MM.1S (cell line): Measurements from ENCODE around the gene ADK.

Experiments
- DNase-seq: peaks from one replicate; pipeline ENCODE4 v3.0.0-alpha.2; 2015
- H2AFZ ChIP-seq: fragments of 300-600 bp; sonication (generic); 2 replicates; pipeline ENCODE4 v1.6.0; 2016; ENCODE audit warnings: antibody characterized with exemption, low read length
- H3F3A ChIP-seq: fragments of 300-600 bp; sonication (generic); 2 replicates; pipeline ENCODE4 v1.6.1; 2016; ENCODE audit warnings: mild to moderate bottlenecking, antibody characterized with exemption, low read length, moderate library complexity, mixed read lengths; ENCODE audit not compliant: insufficient read depth
- H3K27ac ChIP-seq: fragments of 300-600 bp; sonication (generic); 2 replicates; pipeline ENCODE4 v1.5.1; 2016; ENCODE audit warnings: mild to moderate bottlenecking, low read length
- H3K27me3 ChIP-seq: fragments of 300-600 bp; sonication (generic); replicated peaks from 2 replicates; pipeline ENCODE4 v1.6.0; 2016; ENCODE audit warnings: low read length; ENCODE audit not compliant: insufficient read depth
- H3K36me3 ChIP-seq: fragments of 300-600 bp; sonication (generic); replicated peaks from 2 replicates; pipeline ENCODE4 v1.6.1; 2016; ENCODE audit warnings: mild to moderate bottlenecking, low read length, mixed read lengths; ENCODE audit not compliant: insufficient read depth
- H3K4me1 ChIP-seq: fragments of 300-600 bp; sonication (generic); 2 replicates; pipeline ENCODE4 v1.6.1; 2016; ENCODE audit warnings: low read length, mixed read lengths
- H3K4me2 ChIP-seq: fragments of 300-600 bp; sonication (generic); 2 replicates; pipeline ENCODE4 v1.6.0; 2016; ENCODE audit warnings: low read depth, low read length
- H3K4me3 ChIP-seq: fragments of 300-600 bp; sonication (generic); 2 replicates; pipeline ENCODE4 v1.5.1; 2016; ENCODE audit warnings: low read length, mixed read lengths
- H3K79me2 ChIP-seq: fragments of 300-600 bp; sonication (generic); 2 replicates; pipeline ENCODE4 v1.6.1; 2016; ENCODE audit warnings: mixed run types, low read length, mixed read lengths
- H3K9ac ChIP-seq: fragments of 300-600 bp; sonication (generic); 2 replicates; pipeline ENCODE4 v1.6.1; 2016; ENCODE audit warnings: low read length, mixed read lengths
- H3K9me2 ChIP-seq: fragments of 300-600 bp; sonication (generic); replicated peaks from 2 replicates; pipeline ENCODE4 v1.6.1; 2016; ENCODE audit warnings: mild to moderate bottlenecking, low read length, mixed read lengths; ENCODE audit not compliant: insufficient read depth
- H3K9me3 ChIP-seq: fragments of 300-600 bp; sonication (generic); replicated peaks from 2 replicates; pipeline ENCODE4 v1.6.1; 2016; ENCODE audit warnings: mild to moderate bottlenecking, low read length, mixed read lengths; ENCODE audit not compliant: insufficient read depth
- H4K20me1 ChIP-seq: fragments of 300-600 bp; sonication (generic); 2 replicates; pipeline ENCODE4 v1.6.1; 2016; ENCODE audit warnings: mild to moderate bottlenecking, low read length, moderate library complexity, mixed read lengths; ENCODE audit not compliant: insufficient read depth
- EZH2 ChIP-seq: fragments of 300-600 bp; sonication (generic); optimal IDR thresholded peaks from 2 replicates; pipeline ENCODE3; 2017; ENCODE audit warnings: low read depth, mild to moderate bottlenecking, antibody characterized with exemption, low read length, mixed read lengths
- EZH2phosphoT487 ChIP-seq: fragments of 300-600 bp; sonication (generic); IDR thresholded peaks from 2 replicates; pipeline ENCODE4 v1.6.1; 2018; ENCODE audit warnings: antibody characterized with exemption, low read length
- TF ChIP-seq, protein P1 (sequence below): fragments of 300-600 bp; sonication (generic); IDR thresholded peaks from 2 replicates; pipeline ENCODE4 v1.5.1; 2016; ENCODE audit warnings: antibody characterized with exemption, low read length, mixed read lengths

The ADK gene

DNA sequence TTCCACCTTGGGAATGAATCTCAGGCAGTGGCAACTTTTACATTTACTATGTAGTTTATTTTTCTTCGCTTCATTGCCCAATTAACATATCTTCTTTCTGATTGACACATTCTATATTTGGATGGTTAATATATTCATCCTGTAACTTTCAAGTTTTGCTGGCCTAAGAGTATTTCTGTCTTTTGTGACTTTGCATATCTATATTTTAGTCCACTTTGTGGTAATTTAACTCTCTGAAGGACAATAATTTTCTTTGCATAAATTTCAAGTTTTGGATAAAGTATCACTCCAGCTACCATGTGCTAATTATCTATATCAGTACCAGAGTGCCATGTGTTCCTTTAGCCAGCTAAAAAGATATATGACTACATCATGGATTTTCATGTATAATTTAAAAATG is 523.9 kb downstream of the ADK start:
- H3K36me3 ChIP-seq: no peaks in the 10 kb centered on the region
- no peaks in the 10 kb centered on the region for H4K20me1 ChIP-seq
- TF ChIP-seq EZH2phosphoT487: no peak
- no peak for TF ChIP-seq EZH2
- TF ChIP-seq, protein P1, sequence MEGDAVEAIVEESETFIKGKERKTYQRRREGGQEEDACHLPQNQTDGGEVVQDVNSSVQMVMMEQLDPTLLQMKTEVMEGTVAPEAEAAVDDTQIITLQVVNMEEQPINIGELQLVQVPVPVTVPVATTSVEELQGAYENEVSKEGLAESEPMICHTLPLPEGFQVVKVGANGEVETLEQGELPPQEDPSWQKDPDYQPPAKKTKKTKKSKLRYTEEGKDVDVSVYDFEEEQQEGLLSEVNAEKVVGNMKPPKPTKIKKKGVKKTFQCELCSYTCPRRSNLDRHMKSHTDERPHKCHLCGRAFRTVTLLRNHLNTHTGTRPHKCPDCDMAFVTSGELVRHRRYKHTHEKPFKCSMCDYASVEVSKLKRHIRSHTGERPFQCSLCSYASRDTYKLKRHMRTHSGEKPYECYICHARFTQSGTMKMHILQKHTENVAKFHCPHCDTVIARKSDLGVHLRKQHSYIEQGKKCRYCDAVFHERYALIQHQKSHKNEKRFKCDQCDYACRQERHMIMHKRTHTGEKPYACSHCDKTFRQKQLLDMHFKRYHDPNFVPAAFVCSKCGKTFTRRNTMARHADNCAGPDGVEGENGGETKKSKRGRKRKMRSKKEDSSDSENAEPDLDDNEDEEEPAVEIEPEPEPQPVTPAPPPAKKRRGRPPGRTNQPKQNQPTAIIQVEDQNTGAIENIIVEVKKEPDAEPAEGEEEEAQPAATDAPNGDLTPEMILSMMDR: no peak
- H3K9ac ChIP-seq: no peak overlapping the region
- H3K4me1 ChIP-seq: no peaks in the 10 kb centered on the region
- no peak overlapping the region for H3K4me3 ChIP-seq
- no peaks in the 10 kb centered on the region for H3K9me2 ChIP-seq
- H3K27ac ChIP-seq: no peak overlapping the region
- H3K4me2 ChIP-seq: no peak overlapping the region
- no peak for DNase-seq
- H3K79me2 ChIP-seq: no peaks in the 10 kb centered on the region
- no peaks in the 10 kb centered on the region for H3K27me3 ChIP-seq
- H3F3A ChIP-seq: no peaks in the 10 kb centered on the region
- no peak overlapping the region for H2AFZ ChIP-seq
- no peaks in the 10 kb centered on the region for H3K9me3 ChIP-seq

DNA sequence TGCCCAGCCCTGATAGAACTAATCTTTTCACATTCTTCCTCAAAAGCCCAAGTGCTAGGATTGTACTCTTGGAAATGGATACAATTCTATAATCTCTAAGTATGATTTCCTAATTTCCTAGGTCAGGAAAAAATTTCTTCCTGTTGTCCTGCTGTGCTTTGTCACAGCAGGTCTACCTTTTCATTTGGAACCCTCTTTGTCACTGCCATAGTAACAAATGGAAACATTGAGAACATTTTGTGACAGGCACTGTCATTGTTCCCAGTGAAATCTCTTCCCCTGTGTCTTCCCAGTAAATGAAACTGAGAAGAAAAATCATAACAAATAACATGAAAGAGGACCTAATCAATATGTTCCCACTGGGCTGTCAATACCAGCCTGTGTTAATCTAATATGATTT is 524.5 kb downstream of the ADK start:
- no peak overlapping the region for H2AFZ ChIP-seq
- no peak overlapping the region for H3K27ac ChIP-seq
- no peaks in the 10 kb centered on the region for H3K27me3 ChIP-seq
- H3K4me3 ChIP-seq: no peak overlapping the region
- H3K4me2 ChIP-seq: no peak overlapping the region
- H3F3A ChIP-seq: no peaks in the 10 kb centered on the region
- H3K9ac ChIP-seq: no peak overlapping the region
- H3K9me2 ChIP-seq: no peaks in the 10 kb centered on the region
- no peaks in the 10 kb centered on the region for H4K20me1 ChIP-seq
- no peak for DNase-seq
- no peaks in the 10 kb centered on the region for H3K79me2 ChIP-seq
- no peaks in the 10 kb centered on the region for H3K36me3 ChIP-seq
- no peaks in the 10 kb centered on the region for H3K4me1 ChIP-seq
- no peaks in the 10 kb centered on the region for H3K9me3 ChIP-seq
- TF ChIP-seq, protein P1: no peak
- TF ChIP-seq EZH2: no peak
- no peak for TF ChIP-seq EZH2phosphoT487

DNA sequence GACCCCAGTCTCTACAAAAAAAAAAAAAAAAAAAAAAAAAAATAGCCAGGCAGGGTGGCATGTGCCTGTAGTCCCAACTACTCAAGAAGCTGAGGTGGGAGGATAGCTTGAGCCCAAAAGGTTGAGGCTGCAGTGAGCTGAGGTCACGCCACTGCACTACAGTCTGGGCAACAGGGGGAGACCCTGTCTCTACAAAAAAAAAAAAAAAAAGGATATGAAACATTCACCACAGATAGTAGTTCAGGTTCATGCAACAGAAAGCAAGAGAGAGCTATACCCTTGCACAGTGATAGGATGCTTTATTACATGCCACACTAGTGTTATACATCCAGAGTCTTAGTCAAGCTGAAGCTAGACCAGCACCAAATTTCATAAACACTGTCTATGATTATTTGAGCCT is 526.9 kb downstream of the ADK start:
- H3K79me2 ChIP-seq: no peaks in the 10 kb centered on the region
- TF ChIP-seq EZH2 (no peak), EZH2phosphoT487 (no peak)
- TF ChIP-seq, protein P1: no peak
- no peak overlapping the region for H3K27ac ChIP-seq
- H3K36me3 ChIP-seq: no peaks in the 10 kb centered on the region
- no peak overlapping the region for H3K9ac ChIP-seq
- H3K27me3 ChIP-seq: no peaks in the 10 kb centered on the region
- no peaks in the 10 kb centered on the region for H3K9me2 ChIP-seq
- no peaks in the 10 kb centered on the region for H3K9me3 ChIP-seq
- H3K4me2 ChIP-seq: no peak overlapping the region
- H3K4me1 ChIP-seq: no peaks in the 10 kb centered on the region
- no peaks in the 10 kb centered on the region for H4K20me1 ChIP-seq
- no peaks in the 10 kb centered on the region for H3F3A ChIP-seq
- H2AFZ ChIP-seq: no peak overlapping the region
- no peak for DNase-seq
- H3K4me3 ChIP-seq: no peak overlapping the region
